ENCODE results near the gene MMD.

GRCh38 chr17:55420776-55421178 lies 858 bp downstream of the MMD start:
- TF ChIP-seq CTCF (IDR thresholded peaks at IDR 0.05) (no peak), POLR2A (IDR thresholded peaks at IDR 0.05) (no peak), POLR2AphosphoS5 (IDR thresholded peaks at IDR 0.05; ENCODE audit: insufficient read depth in 1 of 2, low read depth in 1 of 2) (no peak)

Measured in vagina (tissue), 2 donors.